LNCaP clone FGC (cell line): ENCODE measurements around the gene IGSF11.

Experiments used
- DNase-seq: peaks from one replicate; pipeline ENCODE4 v3.0.0-alpha.2; 2011; ENCODE audit warnings: low read depth
- H3K4me3 ChIP-seq: 2 replicates; pipeline ENCODE4 v1.5.1; 2011; ENCODE audit warnings: mild to moderate bottlenecking, low read depth, low read length, control low read depth
- CTCF ChIP-seq: IDR thresholded peaks from 2 replicates; pipeline ENCODE4 v1.5.1; 2012; ENCODE audit warnings: mild to moderate bottlenecking; ENCODE audit not compliant: control insufficient read depth, insufficient read depth; ENCODE audit errors: extremely low read depth

IGSF11 gene

DNA sequence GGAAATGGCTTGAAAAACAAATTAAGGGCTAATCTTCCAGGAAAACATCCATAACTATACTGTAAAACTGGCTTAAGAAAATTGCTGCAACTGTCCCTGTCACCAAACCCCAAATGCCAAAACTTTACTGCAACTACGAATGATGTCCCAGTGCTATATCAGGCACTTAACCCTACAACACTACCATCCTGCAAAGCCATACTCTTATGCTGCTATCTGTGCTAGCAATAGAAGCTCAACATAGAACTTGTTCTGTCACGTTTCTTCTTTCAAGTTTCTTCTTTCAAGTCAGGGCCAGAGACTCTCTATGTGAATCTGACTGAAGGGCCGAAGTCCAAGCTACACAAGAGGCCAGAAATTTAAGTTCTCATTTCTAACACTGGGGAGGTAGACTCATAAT, 92.5 kb downstream of the IGSF11 start:
- no peak overlapping the region for H3K4me3 ChIP-seq
- TF ChIP-seq CTCF = no peak
- DNase-seq = no peak

GRCh38 chr3:118941236-118941635, 93.4 kb downstream of the IGSF11 start:
- no peak overlapping the region for H3K4me3 ChIP-seq
- no peak for DNase-seq
- no peak for TF ChIP-seq CTCF

- TF ChIP-seq CTCF = no peak
- no peak for DNase-seq
- no peak overlapping the region for H3K4me3 ChIP-seq
Measured at GRCh38 chr3:118938183-118938961, 96.3 kb downstream of the IGSF11 start.

DNA sequence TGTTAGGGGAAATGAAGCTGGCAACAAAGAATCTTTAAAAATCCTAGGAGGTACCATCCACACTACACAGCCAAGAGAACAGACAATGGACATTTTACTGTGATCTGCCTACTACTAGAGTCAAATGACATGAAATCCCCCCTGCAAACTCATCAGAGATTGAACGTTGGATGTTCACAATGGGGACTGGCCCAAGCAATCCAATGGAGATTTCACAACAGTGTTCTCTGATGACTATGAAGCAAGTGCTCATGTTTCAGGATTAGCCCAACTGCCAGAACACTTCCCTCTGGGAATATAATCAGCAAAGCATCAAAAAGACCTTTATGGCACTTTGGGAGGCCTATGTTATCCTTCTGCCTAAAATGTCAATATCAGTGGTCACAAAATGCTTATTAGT, 97.8 kb downstream of the IGSF11 start:
- no peak for TF ChIP-seq CTCF
- DNase-seq = no peak
- H3K4me3 ChIP-seq = no peak overlapping the region

- TF ChIP-seq CTCF = no peak
- no peak for DNase-seq
- no peak overlapping the region for H3K4me3 ChIP-seq
Measured at GRCh38 chr3:118932822-118933558, 101.7 kb downstream of the IGSF11 start.

- no peak for TF ChIP-seq CTCF
- no peak overlapping the region for H3K4me3 ChIP-seq
- no peak for DNase-seq
Measured at GRCh38 chr3:118931996-118932395, 102.7 kb downstream of the IGSF11 start.
